ENCODE results near the gene TENT4A. TPM values are rescaled to one million over a fixed set of nuclear protein-coding genes. Genes with fewer than 3 reads are reported as not detected.

TENT4A gene
- total RNA-seq, 1 donor from 2014 or later, result 16.1 TPM

DNA sequence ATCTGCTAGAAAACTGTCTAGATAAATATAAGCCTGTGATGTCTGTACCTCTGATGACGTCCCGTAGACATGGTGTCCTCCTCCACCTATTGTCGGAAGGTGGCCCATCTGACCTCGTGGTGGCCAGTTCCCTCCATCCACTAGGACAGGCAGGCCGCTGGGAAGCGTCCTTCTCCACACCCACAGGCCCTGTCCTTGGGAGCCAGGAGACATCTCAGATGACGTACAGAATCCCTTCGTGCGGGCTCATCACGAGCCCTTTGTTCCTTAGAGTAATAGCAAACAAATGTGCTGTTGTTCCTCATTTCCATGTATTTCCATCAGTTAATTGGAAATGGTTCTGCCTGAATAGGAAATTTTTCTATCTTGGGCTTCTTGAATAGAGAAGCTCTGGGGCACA, 38.3 kb upstream of the TENT4A start:
- TF ChIP-seq CTCF (conservative IDR thresholded peaks at IDR 0.05; ENCODE audit: low read depth, low read length), result no peak
- H3K4me3 ChIP-seq (ENCODE audit: low read depth, low read length), result no peak overlapping the region
- no peak for DNase-seq (ENCODE audit: low read depth)

DNA sequence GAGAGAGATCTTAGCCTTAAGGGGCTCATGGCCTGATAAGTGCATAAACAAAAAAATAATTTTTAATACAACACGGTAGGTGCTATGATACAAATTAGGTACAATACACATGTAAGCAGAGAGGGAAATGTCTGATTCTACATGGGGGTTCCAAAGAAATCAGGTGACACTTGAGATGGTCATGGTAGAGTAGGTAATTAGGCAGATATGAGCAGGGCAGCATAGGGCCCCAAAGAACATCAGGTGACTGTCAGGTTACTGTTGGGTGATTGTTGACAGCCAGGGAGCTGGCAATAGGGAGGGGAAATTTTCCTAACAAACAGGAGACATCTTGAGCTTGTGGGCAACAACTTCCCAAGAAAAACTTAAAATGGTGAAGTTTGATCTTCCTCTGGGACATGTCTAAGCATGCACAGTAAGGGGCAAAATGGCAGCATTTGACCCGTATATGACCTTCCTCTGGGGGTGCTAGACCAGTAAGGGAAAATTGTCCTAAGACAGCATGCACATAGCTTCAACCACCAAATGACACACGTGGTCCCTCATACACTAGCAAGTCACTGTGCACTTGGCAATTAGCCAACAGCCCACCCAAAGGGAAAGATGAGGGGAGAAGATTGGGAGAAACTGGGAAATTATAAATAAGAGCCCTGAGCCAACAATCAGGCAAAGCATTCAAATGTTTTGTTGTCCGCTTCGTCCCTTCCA, 37.3 kb upstream of the TENT4A start:
- TF ChIP-seq CTCF (conservative IDR thresholded peaks at IDR 0.05; ENCODE audit: low read depth, low read length), result no peak
- no peak overlapping the region for H3K4me3 ChIP-seq (ENCODE audit: low read depth, low read length)
- DNase-seq (ENCODE audit: low read depth), result no peak

- no peak for TF ChIP-seq CTCF (conservative IDR thresholded peaks at IDR 0.05; ENCODE audit: low read depth, low read length)
- no peak overlapping the region for H3K4me3 ChIP-seq (ENCODE audit: low read depth, low read length)
- no peak for DNase-seq (ENCODE audit: low read depth)
Measured at GRCh38 chr5:6676702-6677101, 36.5 kb upstream of the TENT4A start.

DNA sequence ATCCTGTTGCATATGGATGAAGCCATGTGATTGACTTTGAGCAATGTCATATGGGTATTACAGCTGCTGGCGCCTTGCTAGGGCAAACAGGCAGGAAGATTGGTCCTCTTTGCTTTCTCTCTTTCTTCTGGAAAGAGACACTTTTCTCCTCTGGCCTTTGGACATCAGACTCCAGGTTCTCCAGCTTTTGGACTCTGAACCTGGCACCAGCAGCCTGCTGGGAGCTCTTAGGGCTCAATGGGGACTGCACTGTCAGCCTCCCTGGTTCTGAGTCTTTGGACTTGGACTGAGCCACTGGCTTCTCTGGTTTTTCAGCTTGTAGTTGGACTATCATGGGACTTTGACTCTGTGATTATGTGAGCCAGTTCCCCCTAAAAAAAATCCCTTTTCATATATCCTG, 34.8 kb upstream of the TENT4A start:
- no peak overlapping the region for H3K4me3 ChIP-seq (ENCODE audit: low read depth, low read length)
- no peak for TF ChIP-seq CTCF (conservative IDR thresholded peaks at IDR 0.05; ENCODE audit: low read depth, low read length)
- DNase-seq (ENCODE audit: low read depth), result no peak

- no peak overlapping the region for H3K4me3 ChIP-seq (ENCODE audit: low read depth, low read length)
- TF ChIP-seq CTCF (conservative IDR thresholded peaks at IDR 0.05; ENCODE audit: low read depth, low read length), result no peak
- no peak for DNase-seq (ENCODE audit: low read depth)
Measured at GRCh38 chr5:6680922-6681321, 32.3 kb upstream of the TENT4A start.

DNA sequence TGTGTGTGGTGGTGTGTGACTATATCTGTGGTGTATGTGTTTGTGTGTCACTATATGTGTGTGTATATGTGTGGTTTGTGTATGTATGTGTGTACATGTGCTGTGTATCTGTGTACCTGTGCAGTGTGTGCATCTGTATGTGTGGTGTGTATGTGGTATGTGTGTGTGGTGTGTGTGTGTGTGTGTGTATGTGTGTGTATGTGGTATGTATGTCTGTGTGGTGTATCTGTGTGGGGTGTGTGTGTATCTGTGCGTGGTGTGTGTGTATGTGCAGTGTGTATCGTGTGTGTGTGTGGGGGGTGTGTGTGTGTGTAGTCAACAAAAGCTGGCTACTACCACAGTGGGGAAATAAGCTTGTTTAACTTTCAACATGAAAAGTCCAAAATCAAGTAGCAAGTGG, 31.6 kb upstream of the TENT4A start:
- no peak for TF ChIP-seq CTCF (conservative IDR thresholded peaks at IDR 0.05; ENCODE audit: low read depth, low read length)
- DNase-seq (ENCODE audit: low read depth), result no peak
- H3K4me3 ChIP-seq (ENCODE audit: low read depth, low read length), result no peak overlapping the region

GRCh38 chr5:6682239-6682638, 31.0 kb upstream of the TENT4A start:
- TF ChIP-seq CTCF (conservative IDR thresholded peaks at IDR 0.05; ENCODE audit: low read depth, low read length), result no peak
- no peak for DNase-seq (ENCODE audit: low read depth)
- no peak overlapping the region for H3K4me3 ChIP-seq (ENCODE audit: low read depth, low read length)

Measured in epithelial cell of proximal tubule (primary cell).